Chondrocyte (in vitro differentiated cells): ENCODE results near the gene FNDC8. TPM values are rescaled to one million over a fixed set of nuclear protein-coding genes. Genes with fewer than 3 reads are reported as not detected.

Source experiments
- DNase-seq: peaks from one replicate; pipeline ENCODE4 v3.0.0; 2021; ENCODE audit warnings: mixed read lengths, low spot score
- H3K27ac Mint-ChIP-seq: one replicate; pipeline ENCODE4 v1.8.0; 2021; ENCODE audit warnings: mild to moderate bottlenecking, moderate library complexity, mixed read lengths; ENCODE audit not compliant: unreplicated experiment
- H3K27me3 Mint-ChIP-seq: 2 replicates; pipeline ENCODE4 v1.8.0; 2021; ENCODE audit warnings: low read depth, mixed read lengths
- H3K36me3 Mint-ChIP-seq: 2 replicates; pipeline ENCODE4 v1.8.0; 2021; ENCODE audit warnings: low read depth, mixed read lengths
- H3K4me1 Mint-ChIP-seq: 2 replicates; pipeline ENCODE4 v1.8.0; 2021; ENCODE audit warnings: low read depth, mild to moderate bottlenecking, mixed read lengths
- H3K4me3 Mint-ChIP-seq: one replicate; pipeline ENCODE4 v1.8.0; 2021; ENCODE audit warnings: mild to moderate bottlenecking, moderate library complexity, mixed read lengths; ENCODE audit not compliant: unreplicated experiment
- H3K9me3 Mint-ChIP-seq: 2 replicates; pipeline ENCODE4 v1.8.0; 2021; ENCODE audit warnings: low read depth, mixed read lengths
- CTCF ChIP-seq: fragments of 200-600 bp; sonication (generic); IDR thresholded peaks from 2 replicates; pipeline ENCODE4 v1.5.0; 2021; ENCODE audit warnings: antibody characterized with exemption, mild to moderate bottlenecking, moderate library complexity
- total RNA-seq: library from RNA; stranded (reverse); gene quantifications from 3 replicates; pipeline ENCODE4 v1.2.1, GENCODE V29; 2021

FNDC8 gene
- total RNA-seq, 1 donor from 2014 or later, result not detected

GRCh38 chr17:35084987-35085386 is 36.4 kb upstream of the FNDC8 start:
- Mint-ChIP-seq H3K27ac (no peak overlapping the region), H3K4me1 (peaks cover 41% of the 10 kb centered on the region), H3K9me3 (no peaks in the 10 kb centered on the region), H3K36me3 (no peaks in the 10 kb centered on the region), H3K4me3 (no peak overlapping the region), H3K27me3 (no peaks in the 10 kb centered on the region)
- DNase-seq, result no peak
- no peak for TF ChIP-seq CTCF

DNA sequence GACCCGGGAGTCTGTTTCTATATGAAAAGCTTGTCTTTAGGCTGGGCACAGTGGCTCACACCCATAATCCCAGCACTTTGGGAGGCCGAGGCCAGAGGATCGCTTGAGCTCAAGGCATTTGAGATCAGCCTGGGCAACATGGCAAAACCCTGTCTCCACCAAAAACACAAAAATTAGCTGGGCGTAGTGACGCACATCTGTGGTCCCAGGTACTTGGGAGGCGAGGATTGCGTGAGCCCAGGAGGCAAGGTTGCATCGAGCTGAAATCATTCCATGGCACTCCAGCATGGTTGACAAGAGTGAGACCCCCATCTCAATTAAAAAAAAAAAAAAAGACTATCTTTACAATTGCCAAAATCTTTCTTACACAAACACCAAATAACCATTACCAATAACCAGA is 35.3 kb upstream of the FNDC8 start:
- no peaks in the 10 kb centered on the region for H3K36me3 Mint-ChIP-seq
- no peak overlapping the region for H3K4me3 Mint-ChIP-seq
- H3K27me3 Mint-ChIP-seq, result no peaks in the 10 kb centered on the region
- no peaks in the 10 kb centered on the region for H3K9me3 Mint-ChIP-seq
- peaks cover 43% of the 10 kb centered on the region for H3K4me1 Mint-ChIP-seq
- no peak for TF ChIP-seq CTCF
- H3K27ac Mint-ChIP-seq, result no peak overlapping the region
- DNase-seq, result no peak

GRCh38 chr17:35086931-35087573 is 34.4 kb upstream of the FNDC8 start:
- no peaks in the 10 kb centered on the region for H3K27me3 Mint-ChIP-seq
- DNase-seq, result no peak
- peak overlapping the region; percentile 94 for H3K4me3 Mint-ChIP-seq
- TF ChIP-seq CTCF, result no peak
- no peaks in the 10 kb centered on the region for H3K36me3 Mint-ChIP-seq
- H3K9me3 Mint-ChIP-seq, result no peaks in the 10 kb centered on the region
- H3K4me1 Mint-ChIP-seq, result peaks cover 43% of the 10 kb centered on the region
- H3K27ac Mint-ChIP-seq, result peak overlapping the region; percentile 2

- Mint-ChIP-seq H3K36me3 (no peaks in the 10 kb centered on the region), H3K27ac (peak overlapping the region; percentile 96), H3K4me3 (peak overlapping the region; percentile 94), H3K9me3 (no peaks in the 10 kb centered on the region), H3K27me3 (no peaks in the 10 kb centered on the region), H3K4me1 (peaks cover 35% of the 10 kb centered on the region)
- TF ChIP-seq CTCF, result no peak
- no peak for DNase-seq
Measured at GRCh38 chr17:35087731-35088355, 33.6 kb upstream of the FNDC8 start.

GRCh38 chr17:35088356-35088880 is 33.0 kb upstream of the FNDC8 start:
- peak; percentile 40 for TF ChIP-seq CTCF
- Mint-ChIP-seq H3K4me1 (peaks cover 30% of the 10 kb centered on the region), H3K9me3 (no peaks in the 10 kb centered on the region), H3K27me3 (no peaks in the 10 kb centered on the region), H3K27ac (peak overlapping the region; percentile 96), H3K4me3 (peak overlapping the region; percentile 94), H3K36me3 (no peaks in the 10 kb centered on the region)
- no peak for DNase-seq
